GM18909 (cell line): ENCODE results near the gene CTLA4.
A peak's percentile ranks its signal among the peaks of the same experiment; 100 is the strongest.

Experiments
- ATAC-seq: cut with Tn5 transposase; IDR thresholded peaks from one replicate; pipeline ENCODE4 v1.9.1; 2021; ENCODE audit warnings: mild to moderate bottlenecking; ENCODE audit not compliant: unreplicated experiment, poor library complexity

Gene CTLA4

DNA sequence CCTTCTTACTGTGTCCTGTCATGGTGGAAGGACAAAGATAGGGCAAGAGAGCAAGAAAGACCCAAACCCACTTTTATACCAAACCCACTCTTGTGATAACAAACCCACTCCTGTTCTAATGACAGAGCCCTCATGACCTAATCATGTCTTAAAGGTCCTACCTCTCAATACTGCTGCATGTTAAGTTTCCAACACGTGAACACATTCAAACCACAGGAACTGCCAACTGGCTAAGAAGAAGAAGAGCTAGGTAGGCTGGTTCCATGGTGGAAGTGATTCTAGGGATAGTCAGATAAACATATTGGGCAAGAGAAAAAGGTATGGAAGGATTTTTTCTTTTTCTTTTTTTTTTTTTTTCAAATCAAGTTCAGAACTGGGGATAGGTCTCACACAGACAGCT, 22.0 kb downstream of the CTLA4 start:
- ATAC-seq: no peak

DNA sequence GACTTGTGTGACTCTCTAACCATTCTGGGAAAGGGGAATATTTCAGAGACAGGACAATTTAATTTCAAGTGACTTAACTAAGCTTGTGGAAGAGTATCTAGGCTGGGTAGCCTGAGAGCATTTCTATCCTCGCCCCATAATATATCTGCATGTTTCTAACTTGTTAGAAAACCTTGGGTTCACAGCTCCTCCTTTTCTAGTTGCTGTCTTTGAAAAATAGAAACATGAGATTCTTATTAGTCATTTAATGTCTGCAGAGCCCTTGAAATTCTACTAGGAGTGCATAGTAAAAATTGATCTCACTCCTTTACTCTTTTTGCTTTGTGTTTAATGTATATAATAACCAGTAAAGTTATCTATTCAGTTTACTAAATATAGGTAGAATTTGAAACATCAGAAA, 22.4 kb downstream of the CTLA4 start:
- no peak for ATAC-seq

DNA sequence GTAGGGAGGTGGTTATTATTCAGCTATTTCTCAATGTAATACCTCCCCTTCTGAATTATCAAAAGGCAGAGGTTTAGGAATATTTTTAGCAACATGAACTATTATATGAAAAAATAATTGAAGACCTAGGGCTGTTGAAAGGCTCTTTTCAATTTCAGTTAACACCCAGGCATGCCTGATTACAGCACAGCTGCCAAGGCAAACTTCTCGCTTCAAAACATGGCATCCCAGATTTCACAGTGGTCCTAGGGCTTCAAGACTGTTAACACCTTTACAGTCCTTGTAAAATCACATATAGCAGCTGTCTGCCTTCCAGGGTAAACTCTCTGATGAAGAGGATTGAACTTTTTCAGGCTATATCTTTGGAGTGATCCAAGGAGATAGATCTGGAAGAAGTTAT, 23.2 kb downstream of the CTLA4 start:
- ATAC-seq: no peak

DNA sequence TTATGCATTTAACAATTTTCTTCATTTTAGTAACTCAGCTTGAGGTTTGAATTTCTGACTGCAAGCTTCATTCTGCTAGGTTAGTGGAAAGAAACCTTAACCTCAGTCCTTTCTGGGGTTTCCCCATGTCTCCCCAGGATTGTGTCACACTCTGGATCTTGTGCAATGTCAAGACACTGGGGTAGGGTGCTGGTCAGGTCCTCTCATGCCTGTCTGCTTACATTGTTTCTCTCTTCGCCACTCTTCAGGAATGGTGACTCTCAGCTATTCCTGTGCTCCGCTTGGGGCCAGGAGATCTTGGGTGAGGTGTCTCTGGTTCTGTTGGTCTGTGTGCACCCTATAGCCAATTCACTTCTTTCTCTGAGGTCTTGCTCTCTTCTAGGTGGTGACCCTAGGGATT, 23.9 kb downstream of the CTLA4 start:
- ATAC-seq: no peak

DNA sequence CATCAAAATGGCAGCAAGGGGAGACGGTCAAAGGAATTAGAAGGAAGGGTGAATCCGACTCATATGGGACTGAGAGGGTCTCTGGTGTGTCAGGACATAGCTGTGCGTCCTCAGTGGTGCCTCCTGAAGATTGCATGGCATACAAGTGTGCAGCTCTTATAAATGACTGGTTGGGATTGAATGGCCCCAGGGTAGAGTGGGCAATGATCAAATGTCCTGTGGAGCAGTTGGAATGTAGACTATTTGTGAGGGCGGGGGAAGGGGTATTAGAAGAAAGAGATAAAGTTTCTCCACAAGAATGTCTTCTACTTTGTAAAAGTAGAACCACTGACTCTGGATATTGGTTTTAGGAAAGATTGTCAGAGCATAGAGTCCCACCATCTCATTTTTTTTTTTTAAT, 24.6 kb downstream of the CTLA4 start:
- ATAC-seq: no peak

DNA sequence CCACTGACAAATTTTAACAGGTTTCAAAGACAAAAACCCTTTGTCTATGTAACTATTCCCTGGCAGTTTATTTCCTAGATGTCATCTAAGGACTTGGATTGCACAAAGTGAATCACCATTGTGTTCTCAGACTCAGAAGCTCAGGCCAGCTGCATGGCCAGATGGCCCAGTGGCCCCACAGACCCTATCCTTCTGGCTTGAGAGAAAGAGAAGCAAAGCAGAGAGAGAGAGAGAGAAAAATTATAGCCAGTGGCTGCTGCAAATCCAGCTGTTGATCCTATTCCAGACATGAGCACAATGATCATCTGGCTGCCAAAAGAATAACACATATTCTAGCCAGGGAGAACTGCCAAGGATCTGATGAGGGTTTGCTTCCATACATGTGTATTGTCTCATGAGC, 25.8 kb downstream of the CTLA4 start:
- ATAC-seq: no peak

DNA sequence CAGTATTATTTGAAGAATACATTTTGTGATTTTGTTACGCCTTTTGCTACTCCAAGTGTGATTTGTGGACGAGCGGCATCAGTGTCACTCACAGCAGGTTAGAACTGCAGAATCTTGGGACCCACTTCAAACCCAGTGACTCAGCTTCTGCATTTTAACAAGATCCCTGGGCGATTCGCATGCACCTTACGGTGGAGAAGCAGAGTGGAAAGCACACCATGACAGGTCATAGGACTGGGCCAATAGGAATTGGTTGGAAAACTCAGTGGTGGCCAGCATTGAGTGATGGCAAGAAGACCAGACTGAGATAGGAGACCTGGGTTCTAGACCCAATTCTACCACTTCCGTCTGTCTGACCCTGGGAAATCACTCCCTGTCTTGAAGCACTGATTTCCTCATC, 26.3 kb downstream of the CTLA4 start:
- ATAC-seq: no peak

DNA sequence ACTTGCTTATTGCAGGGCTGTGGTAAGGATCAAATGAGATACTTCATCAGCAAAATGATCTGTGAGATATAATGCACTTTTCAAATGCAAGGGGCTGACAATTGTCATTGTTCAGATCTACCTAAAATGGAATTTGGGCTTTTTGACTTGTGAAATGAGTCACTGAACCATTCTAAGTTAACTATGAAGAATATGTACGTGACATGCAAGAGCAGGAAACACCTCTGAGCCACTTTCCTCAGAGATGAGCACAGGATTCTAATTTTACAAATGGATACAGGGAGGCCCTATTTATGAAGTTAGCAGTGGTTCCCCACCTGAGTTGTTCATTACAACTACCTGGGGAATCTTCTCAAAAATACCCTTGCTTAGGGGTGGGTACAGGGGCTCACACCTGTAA, 26.7 kb downstream of the CTLA4 start:
- ATAC-seq: peak; percentile 61

DNA sequence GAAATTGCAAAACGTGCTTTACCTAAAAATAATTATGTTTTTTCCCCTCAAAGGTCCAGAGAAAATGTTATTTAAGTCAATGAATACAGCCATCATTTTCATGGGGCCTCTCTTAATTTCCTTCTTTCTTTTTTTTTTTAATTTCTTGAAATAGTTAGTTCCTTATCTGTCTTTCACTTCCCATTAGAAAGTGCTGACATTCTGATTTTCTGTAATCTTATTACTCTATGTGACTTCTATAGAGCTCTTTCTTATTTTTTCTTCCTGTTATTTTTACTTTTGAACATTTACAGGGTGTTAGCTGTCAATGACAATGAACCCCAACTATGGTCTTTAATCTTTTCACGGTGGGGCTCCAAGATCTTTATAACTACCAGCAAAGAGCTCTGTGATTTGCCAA, 30.0 kb downstream of the CTLA4 start:
- ATAC-seq: no peak

DNA sequence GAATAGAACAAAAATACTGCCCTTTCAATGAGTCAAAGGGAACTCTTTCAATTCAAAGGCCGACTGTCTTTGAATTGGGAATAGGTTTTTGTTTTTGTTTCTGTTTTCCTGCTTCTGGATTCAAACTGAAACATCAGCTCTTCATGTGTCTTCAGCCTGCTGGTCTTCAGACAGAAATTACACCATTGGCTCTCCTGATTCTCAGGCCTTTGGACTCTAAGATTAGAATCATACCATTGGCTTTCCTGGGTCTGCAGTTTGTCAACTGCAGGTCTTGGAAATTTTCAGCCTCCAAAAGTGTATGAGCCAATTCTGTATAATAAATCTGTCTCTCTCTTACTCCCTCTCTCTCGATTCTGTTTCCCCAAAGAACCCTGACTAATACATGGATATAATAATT, 31.1 kb downstream of the CTLA4 start:
- no peak for ATAC-seq

DNA sequence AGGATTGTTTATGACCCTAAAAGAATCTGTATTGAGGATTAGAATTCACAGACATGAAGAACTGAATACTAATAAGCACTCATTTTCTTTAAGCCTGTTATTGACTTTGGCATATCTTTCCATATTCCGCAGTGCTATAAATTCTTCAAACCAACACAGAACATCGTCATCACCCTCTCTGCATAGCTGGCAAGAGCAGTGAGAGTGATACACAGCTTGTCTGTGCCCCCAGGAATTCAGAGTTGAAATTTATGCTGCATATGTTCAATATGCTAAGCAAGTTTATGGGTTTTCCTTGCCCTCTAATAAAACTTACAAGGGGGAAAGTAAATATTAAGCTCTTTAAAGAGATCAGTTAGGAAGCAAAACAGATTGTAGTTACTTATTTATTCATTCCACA, 32.7 kb downstream of the CTLA4 start:
- ATAC-seq: no peak

DNA sequence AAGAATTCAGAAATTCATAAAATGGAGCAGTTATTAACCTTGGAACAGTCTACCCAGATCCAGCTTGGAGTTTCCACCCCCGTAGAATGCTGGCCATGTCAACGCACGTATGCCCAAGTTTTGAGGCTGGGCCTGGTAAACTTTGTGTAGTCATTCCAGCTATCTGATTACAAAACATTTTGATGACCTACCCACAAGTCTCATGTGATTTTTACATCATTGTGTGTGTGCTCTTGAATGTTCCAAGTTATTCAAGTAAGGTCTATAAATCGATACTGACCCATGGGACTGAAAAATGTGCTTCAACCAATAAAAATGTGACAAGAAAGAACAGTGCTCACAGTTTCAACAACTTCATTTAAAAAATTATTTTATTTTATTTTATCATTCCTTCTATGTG, 36.5 kb downstream of the CTLA4 start:
- ATAC-seq: no peak

DNA sequence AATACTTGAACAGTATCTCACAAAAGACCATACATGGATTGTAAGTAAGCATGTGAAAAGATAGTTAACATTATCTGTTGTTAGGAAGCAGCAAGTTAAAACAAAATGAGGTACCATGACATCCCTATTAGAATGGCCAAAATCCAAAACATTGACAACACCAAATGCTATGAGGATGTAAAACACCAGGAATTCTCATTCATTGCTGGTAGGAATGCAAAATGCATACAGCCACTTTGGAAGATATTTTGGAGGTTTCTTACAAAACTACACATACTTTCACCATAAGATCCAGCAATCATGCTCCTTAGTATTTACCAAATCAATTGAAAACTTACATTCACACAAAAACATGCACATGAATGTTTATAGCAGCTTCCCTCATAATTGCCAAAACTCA, 38.1 kb downstream of the CTLA4 start:
- no peak for ATAC-seq

DNA sequence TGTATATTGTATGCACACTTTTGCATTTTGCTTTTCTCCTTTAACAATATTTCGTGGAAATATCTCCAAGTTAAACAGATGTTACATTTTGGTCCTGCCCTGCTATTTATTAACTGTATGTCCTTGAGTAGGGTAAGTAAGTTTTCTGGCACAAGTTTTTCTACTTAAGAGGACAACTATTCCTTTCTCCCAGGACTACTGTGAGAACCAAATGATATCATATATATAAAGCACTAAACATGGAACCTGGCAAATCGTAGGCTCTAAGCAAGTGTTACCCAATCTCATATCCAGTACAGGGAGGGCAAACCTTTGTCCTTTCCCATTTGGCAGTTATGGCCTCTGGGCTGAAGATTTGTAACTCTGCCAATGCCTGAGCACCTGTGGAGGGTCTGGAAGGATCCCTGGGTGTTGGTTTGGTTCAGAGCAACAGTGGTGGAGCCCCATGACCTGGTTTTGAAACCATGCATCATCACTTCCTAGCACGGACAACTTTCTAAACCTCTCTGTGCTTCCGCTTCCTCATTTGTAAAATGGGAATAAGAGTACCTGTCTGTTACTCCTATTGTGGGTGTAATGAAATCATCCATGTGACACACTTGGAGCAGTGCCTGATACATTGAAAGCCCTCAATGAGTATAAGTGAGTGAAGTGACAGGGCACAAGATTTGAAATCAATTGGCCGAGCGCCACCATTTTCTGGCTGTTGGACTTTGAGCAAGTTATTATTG, 40.7 kb downstream of the CTLA4 start:
- ATAC-seq: no peak

DNA sequence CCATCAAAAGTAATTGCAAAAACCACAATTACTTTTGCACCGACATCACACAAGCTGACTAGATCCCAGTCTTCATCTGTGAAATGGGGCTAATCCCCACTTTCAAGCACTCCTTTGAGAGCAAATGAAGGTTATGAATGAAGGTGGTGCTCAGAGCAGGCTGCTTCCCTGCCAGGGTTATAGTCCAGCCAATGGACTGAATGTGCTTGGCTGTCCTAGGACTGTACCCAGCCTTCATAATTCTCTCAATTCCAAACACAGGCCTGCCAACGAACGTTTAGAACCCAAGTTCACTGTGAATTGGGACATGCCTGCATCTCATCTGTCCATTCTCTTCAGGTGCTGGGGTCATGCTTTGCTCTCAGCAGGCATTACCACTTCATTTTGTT, 41.2 kb downstream of the CTLA4 start:
- no peak for ATAC-seq

DNA sequence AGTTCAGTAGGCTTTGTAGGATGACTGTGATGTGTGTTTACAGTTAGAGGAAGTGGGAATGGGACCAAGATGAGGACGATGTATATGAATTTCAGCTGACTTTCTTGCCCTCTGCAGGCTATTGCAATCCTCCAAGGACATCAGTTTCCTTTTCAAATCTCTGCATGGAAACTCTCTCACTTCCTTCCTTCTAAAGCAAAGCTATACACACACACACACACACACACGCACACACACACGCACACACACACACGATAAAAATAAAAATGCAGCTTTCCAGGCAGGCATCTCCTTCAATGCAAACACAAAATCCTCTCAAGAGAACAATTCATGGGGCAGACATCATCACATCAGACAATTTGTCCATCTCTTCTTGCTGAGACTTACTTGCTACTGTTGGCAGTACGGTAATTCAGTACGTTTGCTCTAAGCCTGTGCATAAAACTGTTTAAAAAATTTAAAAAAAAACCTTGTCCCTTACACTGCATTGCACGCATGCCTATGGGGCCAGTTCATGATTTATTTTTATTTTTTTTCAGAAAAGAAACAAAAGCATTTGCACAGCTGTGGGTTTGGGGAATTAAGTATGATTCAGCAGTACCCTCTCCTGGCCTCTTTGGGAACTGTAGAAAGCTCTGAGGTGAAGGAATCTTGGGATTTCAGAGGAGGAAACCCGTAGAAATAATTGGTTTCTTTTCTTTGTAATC, 41.8 kb downstream of the CTLA4 start:
- no peak for ATAC-seq

DNA sequence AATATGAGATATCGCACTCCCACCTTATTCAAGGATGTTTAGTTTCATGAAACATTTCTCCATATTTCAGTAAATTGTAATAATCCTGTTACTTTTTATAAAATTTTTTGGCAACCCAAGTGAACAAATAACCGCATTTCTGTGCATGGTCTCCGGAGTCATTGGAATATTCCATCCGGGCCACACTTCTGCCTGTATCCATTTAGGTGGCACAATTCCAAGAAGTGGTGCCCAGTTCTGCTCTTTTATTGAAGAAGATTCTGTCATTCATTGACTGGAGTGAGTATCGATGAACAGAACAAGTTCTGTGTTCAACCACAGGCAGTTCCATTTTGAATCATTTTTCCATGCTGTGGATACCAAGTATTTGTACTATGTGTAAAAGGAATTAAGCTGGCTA, 42.4 kb downstream of the CTLA4 start:
- no peak for ATAC-seq

DNA sequence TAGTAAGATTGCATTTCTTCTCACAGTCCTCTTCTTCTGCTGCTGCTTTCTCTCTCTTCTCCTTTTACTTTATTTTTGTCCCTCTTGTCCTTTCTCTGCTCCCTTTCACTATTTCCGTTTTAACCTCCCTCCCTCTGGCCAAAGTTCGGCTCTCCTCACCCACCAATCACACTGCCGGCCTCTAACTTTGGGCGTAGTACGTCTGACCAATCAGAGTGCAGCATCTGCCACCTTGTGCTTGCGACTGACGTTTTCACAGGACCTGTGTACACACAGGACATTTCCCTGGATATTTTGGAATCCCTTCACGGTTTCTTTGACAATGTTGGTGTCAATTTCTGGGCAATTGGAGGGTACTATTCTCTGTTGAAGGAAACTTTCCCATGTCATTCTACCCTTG, 46.4 kb downstream of the CTLA4 start:
- ATAC-seq: no peak

DNA sequence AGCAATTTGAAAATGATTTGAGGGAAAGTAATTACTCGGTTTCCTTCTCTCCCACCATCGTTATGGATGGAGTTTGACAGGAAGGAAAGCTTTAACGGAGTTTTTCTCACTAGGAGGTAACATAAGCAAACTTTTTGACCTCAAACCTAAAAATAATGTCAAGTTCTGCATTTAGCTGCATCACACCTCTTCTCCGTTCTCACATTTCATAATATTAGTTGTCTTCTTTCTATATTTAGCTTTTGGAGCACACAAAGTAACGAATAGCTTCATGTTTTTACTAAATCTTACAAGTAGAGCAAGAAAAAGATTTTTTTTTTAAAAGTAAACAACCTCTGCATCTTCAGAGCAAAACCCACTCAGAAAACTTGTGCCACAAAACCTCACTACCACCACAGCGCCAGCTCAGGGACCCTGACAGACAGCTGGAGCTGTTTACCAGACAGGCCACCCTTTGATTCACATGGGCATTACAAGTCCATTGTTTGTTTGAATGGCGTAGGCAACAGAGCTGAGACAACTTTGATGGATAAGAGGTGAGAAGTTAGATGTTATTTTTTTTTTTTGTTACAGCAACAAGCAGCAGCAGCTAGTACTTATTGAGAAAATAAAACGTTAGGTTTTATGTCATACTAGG, 47.1 kb downstream of the CTLA4 start:
- no peak for ATAC-seq

DNA sequence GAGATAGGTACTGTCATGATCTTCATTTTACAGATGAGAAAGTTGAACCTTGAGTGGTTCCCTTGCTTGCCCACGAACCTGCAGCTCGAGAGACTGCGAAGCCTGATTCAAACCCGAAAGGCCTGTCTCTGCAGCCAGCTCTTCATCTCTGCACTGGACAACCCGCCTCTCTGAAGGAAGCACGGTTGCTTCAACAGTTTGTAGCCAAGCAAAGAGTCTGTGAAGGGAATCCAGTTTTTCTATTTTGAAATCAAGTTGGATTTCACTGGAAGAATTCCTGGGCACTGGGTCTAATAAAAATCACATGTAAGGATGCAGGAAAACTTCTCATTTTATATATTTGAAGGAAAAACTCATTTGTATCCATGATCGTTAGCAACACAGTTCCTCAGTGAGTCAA, 47.7 kb downstream of the CTLA4 start:
- no peak for ATAC-seq

DNA sequence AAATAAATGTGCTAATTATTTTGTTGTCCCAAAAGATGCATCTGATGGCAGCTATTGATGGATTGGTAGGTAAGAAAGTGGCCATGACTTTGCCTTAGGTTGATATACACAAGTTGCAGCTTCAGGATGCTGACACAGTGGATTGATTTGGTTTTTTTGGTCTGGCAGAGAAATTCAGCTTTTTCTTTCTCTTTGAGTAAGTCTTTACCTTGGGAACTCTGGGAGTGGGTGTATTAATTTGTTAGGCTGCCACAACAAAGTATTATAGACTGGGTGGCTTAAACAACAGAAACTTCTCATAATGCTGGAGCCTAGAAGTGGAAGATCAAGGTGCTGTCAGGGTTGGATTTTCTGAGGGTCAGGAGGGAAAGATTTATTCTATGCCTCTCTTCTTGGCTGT, 49.2 kb downstream of the CTLA4 start:
- no peak for ATAC-seq

DNA sequence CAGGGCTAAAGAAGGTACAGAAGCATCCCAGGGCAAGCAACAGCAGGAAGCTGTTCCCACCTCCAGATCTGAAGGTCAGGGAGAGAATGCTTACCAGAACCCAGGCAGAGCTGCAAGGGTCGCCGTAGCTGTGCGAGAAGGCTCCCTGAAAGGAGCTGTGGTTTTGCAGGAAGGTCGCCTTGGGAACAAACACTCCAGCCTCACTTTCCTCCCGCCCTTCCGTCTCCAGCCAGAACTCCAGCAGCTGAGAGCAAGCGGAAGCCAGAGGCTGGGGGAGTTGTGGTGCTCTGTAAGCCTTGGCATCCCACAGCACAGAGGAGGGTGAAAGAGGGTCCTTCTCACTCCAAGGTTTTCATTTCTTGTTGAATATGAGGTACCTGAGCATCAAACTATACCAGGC, 50.7 kb downstream of the CTLA4 start:
- no peak for ATAC-seq
